T-cell (primary cell): Measurements from ENCODE around the gene CBR1. TPM values are rescaled to one million over a fixed set of nuclear protein-coding genes. Genes with fewer than 3 reads are reported as not detected.

Experiments used
- ATAC-seq, 4 experiments: fragments of 200-7000 bp in 3 of 4; fragments of 150-1000 bp in 1 of 4; cut with Tn5 transposase; replicated peaks in 1 of 4; 1 replicate in 3 of 4; 2 replicates in 1 of 4; pipeline ENCODE4 v1.10.0; 2021; ENCODE audit warnings: moderate library complexity in 3 of 4, mild to moderate bottlenecking in 2 of 4, moderate number of reproducible peaks in 1 of 4
- CTCF ChIA-PET, 2 donors: fragments of 300-600 bp; sonication (Branson Sonifier 250); formaldehyde crosslinking; loops; one replicate each; lab custom pipeline; 2022; ENCODE audit warnings: antibody characterized with exemption in 2 of 2; lab: Charles Lee
- POLR2A ChIA-PET, 2 donors: fragments of 300-600 bp; sonication (Branson Sonifier 250); formaldehyde crosslinking; loops; one replicate each; lab custom pipeline; 2022; ENCODE audit warnings: antibody characterized with exemption in 2 of 2; lab: Charles Lee
- DNase-seq, 35 experiments: peaks; one replicate each; pipeline versions ENCODE4 v3.0.0 to v3.0.0-alpha.2; 2013 to 2023
- H3K27ac ChIP-seq: one replicate; pipeline ENCODE4 v1.5.1; 2013; ENCODE audit warnings: low read length
- H3K27me3 ChIP-seq, 2 experiments: replicated peaks in 1 of 2; 1 replicate in 1 of 2; 2 replicates in 1 of 2; pipeline versions ENCODE4 v1.6.1 to v1.7.0; 2013; ENCODE audit warnings: low read length in 1 of 2, mixed read lengths in 1 of 2; ENCODE audit not compliant: control insufficient read depth in 2 of 2, insufficient read depth in 2 of 2; ENCODE audit errors: extremely low read depth in 1 of 2
- H3K36me3 ChIP-seq, 2 donors: 1 replicate in 1 of 2; 2 replicates in 1 of 2; pipeline versions ENCODE4 v1.6.1 to v1.7.0; 2013; ENCODE audit warnings: low read length in 1 of 2; ENCODE audit not compliant: control insufficient read depth in 2 of 2, insufficient read depth in 1 of 2; ENCODE audit errors: extremely low read depth in 1 of 2
- H3K4me1 ChIP-seq, 2 experiments: 1 replicate in 1 of 2; 2 replicates in 1 of 2; pipeline versions ENCODE4 v1.6.1 to v1.7.0; 2013; ENCODE audit warnings: low read length in 2 of 2, mixed read lengths in 1 of 2; ENCODE audit not compliant: insufficient read depth in 2 of 2, control insufficient read depth in 1 of 2; ENCODE audit errors: extremely low read depth in 1 of 2
- H3K4me3 ChIP-seq, 2 donors: 1 replicate in 1 of 2; 2 replicates in 1 of 2; pipeline versions ENCODE4 v1.5.1 to v1.7.0; 2013; ENCODE audit warnings: mild to moderate bottlenecking in 2 of 2, low read length in 1 of 2, moderate library complexity in 1 of 2; ENCODE audit not compliant: control insufficient read depth in 1 of 2; ENCODE audit errors: extremely low read depth in 1 of 2
- H3K9me3 ChIP-seq: 2 replicates; pipeline ENCODE4 v1.7.0; 2013
- H3K27ac Mint-ChIP-seq, 2 donors: one replicate each; pipeline ENCODE4 v1.8.0; 2020 to 2021; ENCODE audit warnings: mild to moderate bottlenecking in 2 of 2, mixed read lengths in 2 of 2
- H3K27me3 Mint-ChIP-seq, 2 donors: one replicate each; pipeline ENCODE4 v1.8.0; 2021 to 2022; ENCODE audit warnings: mixed read lengths in 2 of 2
- H3K36me3 Mint-ChIP-seq: one replicate; pipeline ENCODE4 v1.8.0; 2021; ENCODE audit warnings: mixed read lengths
- H3K4me1 Mint-ChIP-seq, 3 donors: one replicate each; pipeline ENCODE4 v1.8.0; 2020 to 2022; ENCODE audit warnings: mixed read lengths in 3 of 3, mild to moderate bottlenecking in 1 of 3
- H3K4me3 Mint-ChIP-seq, 3 donors: one replicate each; pipeline ENCODE4 v1.8.0; 2020 to 2022; ENCODE audit warnings: mild to moderate bottlenecking in 3 of 3, mixed read lengths in 3 of 3, moderate library complexity in 3 of 3
- H3K9me3 Mint-ChIP-seq, 3 donors: one replicate each; pipeline ENCODE4 v1.8.0; 2020 to 2022; ENCODE audit warnings: mixed read lengths in 3 of 3
- WGBS: methylation state at CpG from one replicate; pipeline ENCODE4 v1.1.5; 2013; ENCODE audit warnings: missing lambda C conversion rate; ENCODE audit not compliant: insufficient coverage; 5-methylcytosine and 5-hydroxymethylcytosine counted together
- total RNA-seq, 35 experiments: library from RNA in 6 of 35; stranded (reverse) in 6 of 35; fragments of 120-200 nt in 1 of 35; gene quantifications; one replicate each; pipeline versions ENCODE4 v1.2.1 to v1.2.4 and lab custom pipeline; 2013 to 2026

Gene CBR1
- total RNA-seq, 5 donors from 2014 or later (not counting 1 experiment from before 2014, with no cell fraction given) = 5.1 to 40.3 (median 21.1) TPM

GRCh38 chr21:36120304-36120888 lies 50.6 kb downstream of the CBR1 start:
- ChIA-PET CTCF (interaction anchor here in 1 of 2 donors (0.5 kb wide), 1 partner anchor 20 kb away, joined by 7 read pairs; no protein-coding TSS in a partner anchor), POLR2A (interaction anchor here in 1 of 2 donors (0.6 kb wide), 1 partner anchor 202 kb away, joined by 4 read pairs; no protein-coding TSS in a partner anchor)
- peaks cover under 1 to 7% (median 3%) of the 10 kb centered on the region in 3 donors for H3K4me1 Mint-ChIP-seq
- no peak overlapping the region for H3K4me3 Mint-ChIP-seq
- no peaks in the 10 kb centered on the region for H3K27me3 Mint-ChIP-seq
- H3K9me3 Mint-ChIP-seq = no peaks in the 10 kb centered on the region
- DNase-seq (no peak), ATAC-seq (no peak)
- Histone ChIP-seq H3K9me3 (no peaks in the 10 kb centered on the region), H3K27ac (no peak overlapping the region), H3K27me3 (no peaks in the 10 kb centered on the region), H3K4me1 (peaks cover 5 to 7% of the 10 kb centered on the region in 2 experiments), H3K4me3 (no peak overlapping the region), H3K36me3 (no peaks in the 10 kb centered on the region)
- no CpG with 5 or more reads among the region's 7 CpGs for WGBS
- H3K36me3 Mint-ChIP-seq = no peaks in the 10 kb centered on the region
- H3K27ac Mint-ChIP-seq = no peak overlapping the region

Other genes starting within 250 kb of the CBR1 start
- gene SETD4, start 9.5 kb upstream of the CBR1 start, total RNA-seq = 10 to 100 TPM; 16.5 to 36.4 (median 30.3) TPM
- gene CBR3, start 65.1 kb downstream of the CBR1 start, total RNA-seq = 10 to 100 TPM in 2 of 5 donors, 1 to 10 TPM in 2, under 1 TPM in 1; 0.85 to 16.1 (median 8.1) TPM
- 10 to 100 TPM; 18.4 to 26.3 (median 23.1) TPM for gene DOP1B, start 86.8 kb downstream of the CBR1 start, total RNA-seq